Fibroblast of skin of scalp (primary cell): Measurements from ENCODE around the gene TNFRSF18.

Experiments
- DNase-seq: peaks from one replicate; pipeline ENCODE4 v3.0.0-alpha.2; 2013

The TNFRSF18 gene

DNA sequence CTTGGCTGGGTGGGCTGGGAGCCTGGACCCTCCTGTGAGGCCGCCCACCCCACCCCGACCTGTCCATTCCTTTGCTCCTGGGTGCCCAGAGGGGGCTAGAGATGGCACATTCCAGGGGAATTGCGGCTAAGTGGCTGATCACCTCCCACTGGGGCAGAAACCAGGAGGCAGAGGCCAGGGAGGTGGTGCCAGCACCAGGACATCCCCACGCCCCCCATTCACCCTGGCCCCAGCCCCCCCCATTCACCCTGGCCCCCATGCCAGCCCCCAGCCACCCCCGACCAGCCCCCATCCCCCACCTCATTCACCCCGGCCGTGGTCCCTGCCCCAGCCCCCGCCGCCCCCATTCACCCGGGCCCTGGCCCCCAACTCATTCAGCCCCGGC is 33.9 kb upstream of the TNFRSF18 start:
- DNase-seq, result no peak

DNA sequence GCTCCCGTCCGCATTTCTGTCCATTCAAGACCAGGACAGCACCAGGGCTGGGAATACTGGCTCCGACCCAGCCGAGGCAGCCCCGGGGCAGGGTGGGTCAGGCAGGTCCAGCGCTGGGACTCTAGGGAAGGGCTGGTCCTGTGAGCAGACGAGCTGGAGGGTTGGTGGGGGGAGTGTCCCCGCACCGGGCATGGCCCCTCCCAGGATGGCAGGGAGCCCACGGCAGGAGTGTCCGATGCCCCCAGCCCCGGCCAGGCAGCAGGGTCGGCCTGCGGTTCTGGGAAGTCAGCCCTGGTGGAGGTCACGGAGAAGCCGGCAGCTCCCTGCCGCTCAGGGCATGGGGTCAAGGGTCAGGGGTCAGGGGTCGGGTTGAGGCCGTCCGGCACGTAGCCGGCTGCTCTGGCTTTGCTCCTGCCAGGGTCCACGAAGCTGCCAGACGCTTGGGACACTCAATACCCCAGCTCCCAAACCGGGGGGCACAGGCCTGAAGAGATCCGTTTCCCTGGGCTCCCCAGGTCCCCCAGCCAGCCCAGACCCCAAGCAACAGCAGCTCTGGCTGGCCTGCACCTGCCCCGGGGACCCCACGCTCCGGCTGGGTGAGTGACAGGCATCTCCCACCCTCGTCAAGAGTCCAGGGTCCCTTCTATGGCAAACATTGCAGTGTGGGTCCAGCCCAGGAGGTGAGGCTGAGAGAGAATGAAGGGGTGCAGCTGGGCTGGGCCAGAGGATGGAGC is 33.4 kb upstream of the TNFRSF18 start:
- DNase-seq, result no peak

DNA sequence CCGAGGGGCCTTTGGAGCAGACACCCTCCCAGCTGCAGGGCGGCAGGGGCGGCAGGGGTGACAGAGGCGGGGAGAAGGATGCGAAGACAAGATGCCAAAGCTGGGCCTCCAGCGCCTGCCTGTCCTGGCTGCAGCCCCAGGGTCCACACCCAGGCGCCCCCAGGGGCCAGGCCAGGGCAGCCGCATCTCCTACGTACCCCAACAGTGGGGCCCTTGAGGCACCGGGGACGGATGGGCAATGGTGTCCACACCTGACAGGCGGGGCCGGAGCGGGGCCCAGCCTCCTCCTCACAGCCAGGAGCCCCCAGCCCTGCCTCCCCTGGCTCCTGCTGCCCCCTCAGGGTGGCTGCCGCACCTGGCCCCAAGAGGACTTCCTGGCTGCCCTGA is 32.8 kb upstream of the TNFRSF18 start:
- no peak for DNase-seq

DNA sequence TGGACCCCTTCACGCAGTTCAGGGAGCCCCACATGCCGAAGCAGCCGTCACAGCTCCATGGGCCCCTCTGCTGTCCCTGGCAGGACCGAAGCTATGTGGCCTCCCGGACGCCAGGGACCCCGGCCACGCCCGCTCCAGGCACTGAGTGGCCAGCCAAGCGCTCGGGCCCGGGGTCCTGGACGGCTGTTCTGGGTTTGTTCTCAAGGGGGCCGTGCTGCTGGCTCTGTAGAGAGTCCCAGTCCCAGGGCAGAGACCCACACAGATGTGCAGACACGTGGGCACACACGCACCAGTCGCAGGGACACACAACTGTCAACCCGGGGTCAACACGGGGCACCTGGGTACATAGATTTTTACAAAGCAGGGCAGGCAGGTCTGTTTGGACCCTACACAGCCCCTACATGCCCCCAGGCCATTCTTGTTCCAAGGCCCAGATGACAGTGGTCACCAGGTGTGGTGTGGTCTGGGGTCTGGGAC is 32.3 kb upstream of the TNFRSF18 start:
- no peak for DNase-seq

DNA sequence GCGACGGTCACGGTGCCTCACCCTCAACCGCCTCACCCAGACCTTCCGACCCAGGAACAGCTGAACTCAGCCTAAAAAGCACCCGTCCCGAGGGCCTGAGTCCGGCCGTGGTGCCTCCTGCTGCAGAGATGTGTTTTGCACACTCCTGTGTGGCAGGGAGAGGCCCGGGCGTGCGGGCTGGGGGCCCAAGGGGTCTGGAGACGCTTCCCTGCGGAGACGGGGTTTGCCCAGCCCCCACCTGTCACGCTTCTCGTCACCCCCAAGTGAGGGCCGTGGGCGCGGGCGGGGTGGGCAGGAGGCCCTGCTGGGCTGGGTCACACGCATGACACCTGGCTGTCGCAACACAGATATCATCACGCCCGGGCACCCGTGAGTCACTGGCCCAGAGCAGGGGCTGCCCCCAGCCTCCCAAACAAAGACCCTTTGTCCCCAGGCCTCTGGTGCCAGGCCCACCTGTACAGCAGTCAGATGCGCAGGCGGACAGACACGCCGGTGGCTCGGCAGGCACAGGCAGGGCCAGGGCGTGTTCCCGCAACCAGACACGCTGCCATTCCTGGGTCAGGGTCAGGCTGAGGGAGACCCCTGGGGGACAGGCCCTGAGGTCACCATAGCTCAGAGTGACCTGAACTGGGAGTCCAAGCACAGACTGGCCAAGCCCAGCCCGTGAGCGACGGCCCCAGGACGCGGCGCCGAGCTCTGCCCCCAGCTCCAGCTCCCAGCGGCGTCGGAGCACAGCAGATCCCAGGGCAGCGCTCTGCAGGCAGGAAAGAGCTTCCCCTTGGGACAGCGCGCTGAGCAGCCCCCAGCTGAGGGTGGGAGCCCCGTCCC is 31.7 kb upstream of the TNFRSF18 start:
- no peak for DNase-seq

DNA sequence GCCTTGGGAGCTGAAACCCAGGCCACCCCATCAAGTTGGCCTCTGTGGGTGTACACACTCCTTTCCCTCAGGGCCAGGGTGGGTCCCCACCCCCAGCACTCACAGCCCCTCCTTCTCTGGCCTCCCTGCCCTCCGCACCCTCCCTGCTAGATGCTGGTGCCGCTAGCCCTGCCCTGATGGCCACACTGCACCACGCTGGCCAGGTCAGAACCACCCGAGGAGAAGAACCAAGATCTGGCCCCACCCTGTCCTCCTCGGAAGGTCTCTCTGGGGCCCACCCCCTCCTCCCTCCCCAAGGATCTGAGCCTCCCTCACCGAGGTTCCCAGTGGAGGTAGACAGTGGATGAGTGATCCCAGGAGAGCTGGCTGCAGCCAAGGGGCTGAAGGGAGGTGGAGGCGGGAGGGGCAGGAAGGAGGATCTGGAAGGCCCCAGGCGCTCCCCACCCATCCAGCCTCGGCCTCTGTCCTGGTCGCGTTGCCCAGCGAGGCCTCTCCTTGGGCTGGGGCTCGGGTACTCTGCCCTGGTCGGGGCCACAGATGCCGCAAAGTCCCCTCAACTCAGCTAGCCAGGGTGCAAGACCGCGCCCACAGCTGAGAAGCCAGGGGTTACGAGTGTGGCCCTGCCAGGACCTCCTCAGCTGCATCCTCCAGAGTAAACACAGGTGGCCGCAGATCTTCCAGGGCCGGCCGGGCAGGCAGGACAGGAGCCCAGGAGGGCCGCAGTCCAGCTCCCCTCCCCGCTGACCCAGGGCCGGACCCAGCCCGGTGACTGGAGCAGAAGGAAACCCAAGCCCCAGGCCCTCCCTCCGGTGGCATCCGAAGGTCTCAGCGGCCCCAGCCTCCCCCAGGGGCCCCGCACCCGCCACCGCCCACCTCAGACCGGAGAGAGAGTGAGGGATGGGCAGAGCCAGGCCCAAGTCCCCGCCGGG is 30.8 kb upstream of the TNFRSF18 start:
- no peak for DNase-seq

DNA sequence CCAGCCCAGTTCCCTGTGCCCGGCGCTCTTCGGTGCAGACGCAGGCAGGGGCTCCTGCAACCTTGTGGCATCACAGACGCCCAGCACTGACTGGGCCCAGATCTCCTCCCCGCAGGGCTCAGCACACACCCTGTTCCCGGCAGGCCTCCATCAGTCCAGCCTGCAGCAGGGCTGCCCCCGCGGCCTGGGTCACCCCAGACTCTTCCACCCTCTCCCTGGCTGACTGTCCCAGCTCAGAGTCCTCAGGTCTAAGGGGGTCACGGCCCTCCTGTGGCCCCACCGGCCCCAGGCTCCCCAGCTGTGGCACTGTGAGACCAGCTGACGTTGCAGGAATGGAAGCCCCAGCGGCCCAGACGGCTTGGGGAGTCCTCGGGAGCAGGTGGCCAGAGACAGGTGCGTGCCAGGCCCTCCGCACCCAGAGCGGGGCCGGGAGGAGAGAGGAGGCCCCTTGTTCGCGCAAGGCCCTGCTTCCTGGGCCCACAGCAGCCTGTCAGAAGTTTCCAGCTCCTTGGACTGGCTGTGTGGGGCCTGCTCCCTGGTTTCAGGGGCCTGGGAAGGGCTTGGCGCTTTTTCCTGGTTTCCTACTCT is 29.9 kb upstream of the TNFRSF18 start:
- no peak for DNase-seq

DNA sequence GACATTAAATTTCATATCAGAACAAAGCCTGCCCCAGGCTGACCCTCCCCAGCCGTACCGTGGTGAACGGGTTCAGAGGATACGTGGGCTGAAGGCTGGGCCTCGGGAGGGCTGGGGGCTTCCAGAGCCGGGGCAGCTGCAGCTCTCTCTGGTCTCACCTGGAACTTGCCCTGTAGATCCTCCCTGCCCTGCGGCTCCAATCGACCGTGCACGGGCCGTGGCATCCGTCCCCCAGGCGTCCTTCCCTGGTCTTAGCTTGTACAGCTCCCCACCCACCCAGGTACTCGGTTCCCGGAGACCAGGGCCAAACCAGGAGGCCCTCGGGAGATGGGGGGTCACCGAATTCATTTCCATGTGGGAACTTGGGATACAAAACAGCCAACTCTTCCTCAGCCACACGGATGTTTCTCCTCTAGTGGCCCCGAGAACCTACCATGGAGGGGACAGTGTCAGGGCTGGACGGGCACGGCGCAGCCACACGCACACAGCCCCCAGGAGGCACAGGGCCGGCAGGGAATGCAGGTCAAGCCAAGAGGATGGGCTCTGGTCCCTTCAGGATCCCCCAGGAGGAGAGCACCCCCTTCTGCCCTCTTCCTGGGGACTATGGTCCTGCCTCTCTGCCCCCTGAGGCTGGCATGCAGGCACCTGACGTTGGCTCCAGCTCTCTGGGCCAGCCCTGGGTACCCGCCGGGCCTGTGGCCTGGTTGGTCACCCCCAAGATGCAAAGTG is 28.8 kb upstream of the TNFRSF18 start:
- no peak for DNase-seq

DNA sequence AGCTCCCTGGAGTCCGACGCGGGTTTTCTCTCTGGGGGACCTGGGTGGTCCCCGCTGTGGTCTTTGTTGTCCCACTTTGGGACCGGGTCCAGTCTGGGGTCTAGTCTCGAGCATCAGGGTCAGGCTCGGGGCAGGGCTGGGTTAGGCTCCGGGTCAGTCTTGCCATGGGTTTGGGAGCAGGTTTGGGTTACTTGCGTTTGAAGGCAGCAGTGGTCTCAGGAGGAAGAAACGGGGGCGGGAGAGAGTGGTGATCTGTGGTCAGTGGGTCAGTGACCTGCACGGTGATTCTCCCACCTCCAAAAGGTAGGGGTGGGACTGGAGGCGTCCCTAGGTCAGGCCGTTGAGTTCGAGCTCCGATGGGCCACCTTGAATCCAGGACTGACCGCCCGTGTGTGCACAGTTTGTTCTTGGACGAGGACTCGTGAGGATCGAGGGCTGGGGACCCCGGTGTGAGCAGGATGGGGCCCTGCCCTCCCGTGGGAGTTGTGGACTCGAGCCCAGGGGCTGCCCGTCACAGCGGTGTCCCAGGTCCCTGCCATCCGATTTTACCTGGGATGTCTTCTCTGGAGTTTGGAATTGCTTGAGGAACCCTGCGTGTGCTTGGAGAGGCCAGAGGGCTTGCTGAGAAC is 27.9 kb upstream of the TNFRSF18 start:
- no peak for DNase-seq

DNA sequence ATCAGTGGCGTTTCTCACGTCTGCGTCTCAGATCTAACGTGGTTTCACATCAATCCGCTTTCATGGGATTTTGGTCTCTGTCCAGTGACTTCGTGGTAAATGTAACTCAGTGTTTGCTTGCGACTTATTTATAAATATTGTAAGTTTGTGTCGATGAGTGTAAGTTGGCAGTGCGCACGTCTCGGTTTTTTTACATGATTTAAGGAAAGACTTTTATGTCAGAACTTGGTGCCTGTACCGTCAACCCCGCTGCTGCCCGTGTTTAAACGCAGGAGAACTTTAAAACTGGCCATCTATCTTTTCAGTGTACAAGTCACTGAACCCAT is 27.1 kb upstream of the TNFRSF18 start:
- no peak for DNase-seq

DNA sequence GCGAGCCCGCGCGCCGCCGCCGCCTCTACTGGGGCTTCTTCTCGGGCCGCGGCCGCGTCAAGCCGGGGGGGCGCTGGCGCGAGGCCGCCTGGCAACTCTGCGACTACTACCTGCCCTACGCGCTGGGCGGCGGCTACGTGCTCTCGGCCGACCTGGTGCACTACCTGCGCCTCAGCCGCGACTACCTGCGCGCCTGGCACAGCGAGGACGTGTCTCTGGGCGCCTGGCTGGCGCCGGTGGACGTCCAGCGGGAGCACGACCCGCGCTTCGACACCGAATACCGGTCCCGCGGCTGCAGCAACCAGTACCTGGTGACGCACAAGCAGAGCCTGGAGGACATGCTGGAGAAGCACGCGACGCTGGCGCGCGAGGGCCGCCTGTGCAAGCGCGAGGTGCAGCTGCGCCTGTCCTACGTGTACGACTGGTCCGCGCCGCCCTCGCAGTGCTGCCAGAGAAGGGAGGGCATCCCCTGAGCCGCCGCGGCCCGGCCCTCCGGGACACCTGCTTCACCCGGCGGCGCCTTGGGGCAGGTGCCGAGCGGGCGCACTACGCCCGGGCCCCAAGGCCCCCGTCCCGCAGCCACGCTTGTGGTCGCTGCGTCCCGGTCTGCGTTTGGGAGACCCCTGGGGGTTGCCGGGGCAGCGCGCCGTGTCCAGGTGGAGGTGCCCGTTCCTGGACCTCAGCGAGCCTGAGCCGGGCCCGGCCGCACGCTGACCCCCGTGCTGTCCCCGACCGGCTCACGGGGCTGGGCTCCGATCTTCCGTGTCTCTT is 26.6 kb upstream of the TNFRSF18 start:
- no peak for DNase-seq

DNA sequence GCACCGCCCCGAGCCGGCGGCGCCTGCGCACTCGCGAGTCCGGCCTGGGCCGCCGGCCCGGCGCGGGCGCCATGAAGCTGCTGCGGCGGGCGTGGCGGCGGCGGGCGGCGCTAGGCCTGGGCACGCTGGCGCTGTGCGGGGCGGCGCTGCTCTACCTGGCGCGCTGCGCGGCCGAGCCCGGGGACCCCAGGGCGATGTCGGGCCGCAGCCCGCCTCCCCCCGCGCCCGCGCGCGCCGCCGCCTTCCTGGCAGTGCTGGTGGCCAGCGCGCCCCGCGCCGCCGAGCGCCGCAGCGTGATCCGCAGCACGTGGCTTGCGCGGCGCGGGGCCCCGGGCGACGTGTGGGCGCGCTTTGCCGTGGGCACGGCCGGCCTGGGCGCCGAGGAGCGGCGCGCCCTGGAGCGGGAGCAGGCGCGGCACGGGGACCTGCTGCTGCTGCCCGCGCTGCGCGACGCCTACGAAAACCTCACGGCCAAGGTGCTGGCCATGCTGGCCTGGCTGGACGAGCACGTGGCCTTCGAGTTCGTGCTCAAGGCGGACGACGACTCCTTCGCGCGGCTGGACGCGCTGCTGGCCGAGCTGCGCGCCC is 25.9 kb upstream of the TNFRSF18 start, which contains the start of gene B3GALT6:
Gene B3GALT6, plus strand, starts transcription at position 30 of the 588 bp plus-strand sequence. Its CDS starts 42 bp downstream, at position 72.
- DNase-seq, result no peak

DNA sequence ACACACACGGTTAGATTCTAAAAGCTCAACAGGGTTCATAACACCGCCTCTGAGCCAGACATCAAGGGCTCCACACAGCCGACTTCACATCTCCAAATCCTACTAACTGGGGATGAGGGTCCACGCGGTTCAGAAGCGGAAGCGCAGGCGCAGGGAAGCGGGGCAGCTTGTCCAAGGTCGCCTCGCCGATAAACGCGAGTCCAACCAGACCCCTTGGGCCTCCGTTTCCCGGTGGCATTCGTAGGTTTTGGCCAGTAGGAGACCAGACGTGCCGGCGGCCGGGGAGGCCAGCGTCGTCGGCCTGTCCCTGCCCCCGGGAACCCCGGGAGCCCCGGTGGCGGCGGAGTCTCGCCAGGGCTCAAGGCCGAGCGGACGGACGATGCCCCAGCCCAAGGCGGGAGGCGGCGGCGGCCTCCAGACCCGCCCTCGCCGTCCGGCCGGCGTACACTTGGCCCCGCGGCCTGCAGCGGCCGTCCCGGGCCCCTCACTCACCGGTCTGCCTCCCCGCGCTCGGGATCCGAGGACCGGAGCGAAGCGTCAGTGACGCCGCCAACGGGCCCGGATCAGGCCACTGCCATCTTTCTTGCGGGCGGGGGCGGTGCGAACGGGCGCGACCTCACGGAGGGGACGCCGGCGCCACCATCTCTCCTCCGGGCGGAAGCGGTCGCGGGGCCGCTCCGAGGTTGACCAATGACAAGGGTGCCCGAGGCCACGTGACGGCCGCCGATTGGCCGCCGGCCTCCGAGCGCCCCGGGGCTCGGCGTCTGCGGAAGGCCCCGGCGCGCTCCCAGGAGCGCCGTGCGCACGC is 25.2 kb upstream of the TNFRSF18 start, which contains the start of gene SDF4:
Gene SDF4, minus strand, starts transcription at position 602 of the 808 bp plus-strand sequence. CDS start 3,229 bp downstream, outside the sequence.
- peak; percentile 98 for DNase-seq

DNA sequence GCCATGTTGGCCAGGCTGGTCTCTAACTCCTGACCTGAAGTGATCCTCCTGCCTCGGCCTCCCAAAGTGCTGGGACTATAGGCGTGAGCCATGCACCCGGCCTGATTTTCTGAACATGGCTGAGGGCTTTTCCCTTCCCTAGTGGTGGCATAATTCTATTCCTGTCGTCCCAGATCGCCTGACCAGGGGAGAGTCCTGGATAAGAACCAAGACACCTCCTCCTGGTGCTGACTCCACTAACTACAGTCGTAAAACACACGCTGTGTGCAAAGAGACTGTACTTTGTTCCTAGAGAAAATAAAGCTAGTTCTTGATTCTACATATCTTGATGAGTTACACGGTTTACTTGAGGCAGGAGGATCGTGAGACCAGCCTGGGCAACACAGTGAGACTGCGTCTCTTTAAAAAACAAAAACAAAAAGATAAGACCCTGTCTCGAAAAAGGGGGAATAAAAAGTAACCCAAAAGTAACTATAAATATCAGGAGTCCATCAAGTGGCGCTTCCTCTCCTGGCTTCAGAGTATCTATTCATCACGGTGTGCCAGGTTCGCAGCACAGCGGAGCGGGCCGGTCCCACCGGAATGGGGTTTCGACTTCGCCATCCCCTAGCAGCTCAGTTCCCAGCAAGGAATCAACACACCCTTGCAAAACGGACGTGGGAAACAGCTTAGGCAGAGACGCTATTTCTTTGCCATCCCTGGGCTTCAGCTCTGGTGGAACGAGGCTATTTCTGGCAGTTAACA is 24.4 kb upstream of the TNFRSF18 start:
- peak; percentile 61 for DNase-seq

DNA sequence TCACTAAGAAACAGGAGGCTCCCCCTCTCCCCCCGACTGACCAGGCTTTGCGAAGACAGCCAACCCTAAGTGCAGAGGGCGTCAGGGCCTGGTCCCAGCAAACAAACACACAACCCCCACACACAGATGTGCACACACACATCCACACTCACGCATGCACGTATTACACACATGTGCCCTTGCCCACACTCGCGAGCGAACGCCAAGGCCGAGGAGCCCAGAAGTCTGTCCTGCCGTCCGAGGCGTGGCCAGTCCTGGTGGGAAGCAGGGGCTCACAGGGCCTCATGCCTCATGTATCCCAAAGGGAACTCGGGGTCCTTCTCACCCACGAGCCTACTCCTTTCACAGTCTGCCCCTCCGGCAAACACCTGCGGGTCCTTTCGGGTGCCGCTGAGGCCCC is 23.4 kb upstream of the TNFRSF18 start:
- DNase-seq, result no peak

DNA sequence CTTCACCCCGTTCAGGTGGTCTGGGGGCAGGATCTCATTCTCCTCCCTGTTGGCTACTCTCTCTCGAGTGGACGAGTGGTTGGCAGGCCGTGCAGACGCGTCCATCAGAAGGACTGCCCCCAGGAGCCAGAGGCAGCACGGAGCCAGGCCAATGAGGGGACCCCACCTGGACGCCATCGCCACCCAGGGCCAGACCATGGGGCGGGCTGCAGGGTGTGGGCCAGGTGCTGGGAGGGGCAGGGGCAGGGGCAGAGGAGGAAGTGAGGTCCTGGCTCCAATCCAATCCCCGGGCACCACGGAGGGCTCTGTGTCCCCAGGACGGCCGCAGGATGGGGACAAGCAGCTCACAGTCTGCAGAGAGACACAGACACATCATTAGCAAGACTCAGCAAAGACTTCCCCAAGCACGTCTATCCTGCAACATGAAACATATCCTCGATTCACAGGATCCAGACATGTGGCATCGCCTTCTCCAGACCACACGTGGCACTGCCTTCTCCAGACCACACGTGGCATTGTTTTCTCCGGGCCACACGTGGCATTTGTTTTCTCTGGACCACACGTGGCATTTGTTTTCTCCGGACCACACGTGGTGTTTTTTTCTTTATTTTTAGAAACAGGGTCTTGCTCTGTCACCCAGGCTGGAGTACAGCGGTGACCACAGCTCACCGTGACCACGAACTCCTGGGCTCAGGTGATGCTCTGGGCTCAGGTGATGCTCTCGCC is 22.4 kb upstream of the TNFRSF18 start:
- no peak for DNase-seq

DNA sequence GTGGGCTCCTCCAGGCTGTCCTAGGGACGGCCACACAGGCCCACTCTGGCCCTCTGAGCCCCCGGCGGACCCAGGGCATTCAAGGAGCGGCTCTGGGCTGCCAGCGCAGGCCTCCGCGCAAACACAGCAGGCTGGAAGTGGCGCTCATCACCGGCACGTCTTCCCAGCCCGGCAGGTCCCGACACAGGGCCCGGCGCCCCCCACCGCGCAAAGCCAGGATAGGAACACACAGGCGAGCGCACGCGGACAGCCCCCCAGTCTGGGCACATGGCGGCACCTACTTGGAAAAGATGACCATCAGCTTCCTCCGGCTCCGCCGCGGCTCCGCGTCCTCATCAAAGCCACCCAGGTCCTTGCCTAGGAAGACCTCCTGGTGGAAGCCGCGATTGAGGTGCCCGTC is 21.8 kb upstream of the TNFRSF18 start:
- no peak for DNase-seq

DNA sequence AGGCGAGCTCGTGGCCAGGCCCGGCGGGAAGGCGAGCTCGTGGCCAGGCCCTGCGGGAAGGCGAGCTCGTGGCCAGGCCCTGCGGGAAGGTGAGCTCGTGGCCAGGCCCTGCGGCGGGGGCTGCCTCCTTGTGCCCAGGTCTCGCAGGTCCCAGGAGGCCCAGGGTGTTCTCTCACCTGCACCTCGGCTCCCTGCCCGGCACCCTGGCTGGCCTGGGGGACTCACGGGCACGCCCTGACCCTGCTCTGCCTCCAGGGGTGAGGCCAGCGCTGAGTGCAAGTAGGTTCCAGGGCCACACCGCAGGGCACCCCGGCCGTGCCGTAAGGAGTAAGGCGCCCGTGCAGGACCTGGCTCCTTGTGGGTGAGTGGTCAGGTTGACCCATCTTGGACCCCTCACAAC is 21.0 kb upstream of the TNFRSF18 start:
- no peak for DNase-seq
